IMR-90 (cell line): ENCODE measurements around the gene RASGRF1.

ENCODE experiments used
- CTCF ChIP-seq: conservative IDR thresholded peaks from 2 replicates; pipeline ENCODE4 v1.5.1; 2012; ENCODE audit warnings: mild to moderate bottlenecking, low read depth, low read length, improper control_type of control experiment
- FOS ChIP-seq: fragments of 150-350 bp; IDR thresholded peaks from 2 replicates; pipeline ENCODE4 v1.6.1; 2016; ENCODE audit warnings: low read depth, low read length
- MXI1 ChIP-seq: IDR thresholded peaks from 2 replicates; pipeline ENCODE4 v1.6.1; 2012; ENCODE audit warnings: low read depth, mild to moderate bottlenecking, low read length, moderate library complexity, borderline replicate concordance
- POLR2A ChIP-seq: IDR thresholded peaks from 2 replicates; pipeline ENCODE4 v1.6.1; 2012; ENCODE audit warnings: mild to moderate bottlenecking, low read depth, low read length
- RAD21 ChIP-seq: IDR thresholded peaks from 2 replicates; pipeline ENCODE4 v1.6.1; 2012; ENCODE audit warnings: low read length, improper control_type of control experiment
- RFX5 ChIP-seq: IDR thresholded peaks from 2 replicates; pipeline ENCODE4 v1.8.0; 2012; ENCODE audit warnings: low read depth, mild to moderate bottlenecking, low read length, moderate library complexity
- USF2 ChIP-seq: fragments of 150-350 bp; IDR thresholded peaks from 2 replicates; pipeline ENCODE4 v1.6.1; 2017; ENCODE audit warnings: mild to moderate bottlenecking, antibody characterized with exemption, low read length, low read depth

GRCh38 chr15:78933187-78933822 is 157.3 kb downstream of the RASGRF1 start:
- TF ChIP-seq RFX5 = no peak
- TF ChIP-seq POLR2A = no peak
- no peak for TF ChIP-seq CTCF
- TF ChIP-seq USF2 = no peak
- no peak for TF ChIP-seq FOS
- no peak for TF ChIP-seq RAD21
- no peak for TF ChIP-seq MXI1
